ENCODE measurements around the gene CAPN5. TPM values are rescaled to one million over a fixed set of nuclear protein-coding genes. Genes with fewer than 3 reads are reported as not detected.

CAPN5 gene
- total RNA-seq, 1 donor = 14.7 TPM

- no peak for DNase-seq (ENCODE audit: low read depth)
- no peak overlapping the region for H3K4me3 ChIP-seq (ENCODE audit: low read depth, low read length)
- TF ChIP-seq, protein P1, sequence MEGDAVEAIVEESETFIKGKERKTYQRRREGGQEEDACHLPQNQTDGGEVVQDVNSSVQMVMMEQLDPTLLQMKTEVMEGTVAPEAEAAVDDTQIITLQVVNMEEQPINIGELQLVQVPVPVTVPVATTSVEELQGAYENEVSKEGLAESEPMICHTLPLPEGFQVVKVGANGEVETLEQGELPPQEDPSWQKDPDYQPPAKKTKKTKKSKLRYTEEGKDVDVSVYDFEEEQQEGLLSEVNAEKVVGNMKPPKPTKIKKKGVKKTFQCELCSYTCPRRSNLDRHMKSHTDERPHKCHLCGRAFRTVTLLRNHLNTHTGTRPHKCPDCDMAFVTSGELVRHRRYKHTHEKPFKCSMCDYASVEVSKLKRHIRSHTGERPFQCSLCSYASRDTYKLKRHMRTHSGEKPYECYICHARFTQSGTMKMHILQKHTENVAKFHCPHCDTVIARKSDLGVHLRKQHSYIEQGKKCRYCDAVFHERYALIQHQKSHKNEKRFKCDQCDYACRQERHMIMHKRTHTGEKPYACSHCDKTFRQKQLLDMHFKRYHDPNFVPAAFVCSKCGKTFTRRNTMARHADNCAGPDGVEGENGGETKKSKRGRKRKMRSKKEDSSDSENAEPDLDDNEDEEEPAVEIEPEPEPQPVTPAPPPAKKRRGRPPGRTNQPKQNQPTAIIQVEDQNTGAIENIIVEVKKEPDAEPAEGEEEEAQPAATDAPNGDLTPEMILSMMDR (IDR thresholded peaks at IDR 0.05; ENCODE audit: insufficient read depth, low read depth, low read length) = no peak
Observed at GRCh38 chr11:77141475-77141874, 74.7 kb downstream of the CAPN5 start.

DNA sequence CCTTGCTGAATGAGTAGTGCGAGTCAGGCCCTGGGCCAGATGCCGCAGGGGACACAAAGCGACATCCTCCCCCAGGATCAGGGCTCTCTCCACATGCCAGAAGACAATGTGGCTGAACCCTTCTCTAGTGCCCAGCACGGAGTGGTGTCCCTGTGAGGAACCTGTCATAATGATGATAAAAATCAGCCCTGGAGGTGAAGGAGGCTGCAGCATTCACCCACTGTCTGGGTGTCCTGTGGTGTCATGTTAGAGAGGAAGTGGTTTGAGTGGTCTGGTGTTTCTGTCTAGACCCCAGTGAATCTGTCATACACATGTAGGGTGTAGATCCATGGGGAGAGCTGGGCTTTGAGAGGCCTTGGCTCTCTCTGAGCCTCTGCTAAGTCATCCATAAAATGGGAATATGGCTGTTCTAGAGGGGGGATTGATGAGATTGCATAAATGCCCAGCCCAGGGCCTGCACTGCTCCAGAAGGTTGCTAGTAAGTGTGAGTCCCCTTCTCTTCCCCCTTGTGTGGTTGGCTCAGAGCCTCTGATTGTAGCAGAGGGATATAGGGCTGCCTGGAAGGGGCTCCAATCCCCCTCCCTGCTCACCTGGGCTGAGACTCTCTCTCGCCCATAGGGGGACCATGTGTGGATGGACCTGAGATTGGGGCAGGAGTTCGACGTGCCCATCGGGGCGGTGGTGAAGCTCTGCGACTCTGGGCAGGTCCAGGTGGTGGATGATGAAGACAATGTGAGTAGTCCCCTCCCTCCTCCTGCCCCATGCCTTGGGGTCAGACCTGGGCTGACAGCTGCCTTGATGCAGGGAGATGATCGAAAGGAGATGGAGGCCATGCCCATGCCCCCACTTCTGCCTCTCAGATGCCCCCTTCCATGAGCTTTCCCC lies 75.6 kb downstream of the CAPN5 start:
- H3K4me3 ChIP-seq (ENCODE audit: low read depth, low read length) = no peak overlapping the region
- no peak for DNase-seq (ENCODE audit: low read depth)
- TF ChIP-seq, protein P1 (IDR thresholded peaks at IDR 0.05; ENCODE audit: insufficient read depth, low read depth, low read length) = no peak

GRCh38 chr11:77143405-77144020 lies 76.7 kb downstream of the CAPN5 start:
- no peak overlapping the region for H3K4me3 ChIP-seq (ENCODE audit: low read depth, low read length)
- DNase-seq (ENCODE audit: low read depth) = no peak
- TF ChIP-seq, protein P1 (IDR thresholded peaks at IDR 0.05; ENCODE audit: insufficient read depth, low read depth, low read length) = no peak

DNA sequence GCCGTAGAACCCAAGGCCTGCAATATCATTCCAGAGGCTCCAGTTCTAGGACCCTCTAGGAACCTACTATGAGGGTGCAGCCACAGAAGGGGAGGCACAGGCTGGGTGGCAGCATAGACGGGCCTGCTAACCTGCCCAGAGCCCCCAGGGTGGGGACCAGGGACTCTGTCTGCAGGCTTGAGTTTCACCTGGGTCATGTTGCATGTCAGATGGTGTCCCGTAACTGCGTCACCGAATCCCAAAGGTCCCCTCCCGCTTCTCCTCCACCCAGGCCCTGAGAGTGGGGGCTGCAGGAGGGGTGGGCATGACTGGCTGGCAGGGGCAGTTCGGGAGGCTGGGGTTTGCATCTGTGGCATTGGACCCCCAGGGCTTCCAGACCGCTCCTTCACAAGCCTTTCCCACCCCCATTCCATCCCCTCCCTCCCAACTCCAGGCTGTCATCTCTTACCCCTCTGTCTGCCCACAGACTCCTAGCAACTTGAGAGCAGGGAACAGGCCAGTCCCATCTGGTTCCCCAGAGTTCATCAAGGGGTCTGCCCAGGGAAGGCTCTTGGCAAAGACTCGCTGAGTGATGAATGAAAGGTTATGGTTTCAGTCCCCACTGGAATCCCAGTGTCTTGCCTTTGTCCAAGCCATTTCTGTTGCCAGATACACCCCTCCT lies 77.6 kb downstream of the CAPN5 start:
- TF ChIP-seq, protein P1 (IDR thresholded peaks at IDR 0.05; ENCODE audit: insufficient read depth, low read depth, low read length) = no peak
- no peak for DNase-seq (ENCODE audit: low read depth)
- no peak overlapping the region for H3K4me3 ChIP-seq (ENCODE audit: low read depth, low read length)

- TF ChIP-seq, protein P1 (IDR thresholded peaks at IDR 0.05; ENCODE audit: insufficient read depth, low read depth, low read length) = no peak
- DNase-seq (ENCODE audit: low read depth) = no peak
Observed at GRCh38 chr11:77144857-77145428, 78.2 kb downstream of the CAPN5 start.

GRCh38 chr11:77146261-77147035 lies 79.7 kb downstream of the CAPN5 start:
- DNase-seq (ENCODE audit: low read depth) = no peak
- TF ChIP-seq, protein P1 (IDR thresholded peaks at IDR 0.05; ENCODE audit: insufficient read depth, low read depth, low read length) = no peak
- H3K4me3 ChIP-seq (ENCODE audit: low read depth, low read length) = no peak overlapping the region

More at GRCh38 chr11:77144857-77145428, 78.2 kb downstream of the CAPN5 start:
- no peak overlapping the region for H3K4me3 ChIP-seq (ENCODE audit: low read depth, low read length)
